Mucosa of gallbladder (tissue), 1 donor: ENCODE measurements around the gene PACS1. TPM values are rescaled to one million over a fixed set of nuclear protein-coding genes. Genes with fewer than 3 reads are reported as not detected.
"Not testable (repeated sequence)": the region's sequence is repeated elsewhere in the genome, so short reads cannot be mapped to it uniquely, and the experiment has no call there.

Source experiments
- DNase-seq: peaks from one replicate; pipeline ENCODE4 v3.0.0-alpha.2; 2020; ENCODE audit warnings: low spot score
- total RNA-seq: library from RNA; stranded (reverse); gene quantifications from one replicate; pipeline ENCODE4 v1.2.1, GENCODE V29; 2021
- donor health status: DM: no; HTN: no; CAD: no.

The PACS1 gene
- total RNA-seq, 1 donor from 2014 or later: 68.0 TPM

DNA sequence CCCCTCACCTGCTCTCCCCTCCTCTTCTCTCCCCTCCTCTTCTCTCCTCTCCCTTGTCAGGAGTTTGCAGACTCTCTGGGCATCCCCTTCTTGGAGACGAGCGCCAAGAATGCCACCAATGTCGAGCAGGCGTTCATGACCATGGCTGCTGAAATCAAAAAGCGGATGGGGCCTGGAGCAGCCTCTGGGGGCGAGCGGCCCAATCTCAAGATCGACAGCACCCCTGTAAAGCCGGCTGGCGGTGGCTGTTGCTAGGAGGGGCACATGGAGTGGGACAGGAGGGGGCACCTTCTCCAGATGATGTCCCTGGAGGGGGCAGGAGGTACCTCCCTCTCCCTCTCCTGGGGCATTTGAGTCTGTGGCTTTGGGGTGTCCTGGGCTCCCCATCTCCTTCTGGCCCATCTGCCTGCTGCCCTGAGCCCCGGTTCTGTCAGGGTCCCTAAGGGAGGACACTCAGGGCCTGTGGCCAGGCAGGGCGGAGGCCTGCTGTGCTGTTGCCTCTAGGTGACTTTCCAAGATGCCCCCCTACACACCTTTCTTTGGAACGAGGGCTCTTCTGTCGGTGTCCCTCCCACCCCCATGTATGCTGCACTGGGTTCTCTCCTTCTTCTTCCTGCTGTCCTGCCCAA, 206.0 kb downstream of the PACS1 start:
- no peak for DNase-seq

DNA sequence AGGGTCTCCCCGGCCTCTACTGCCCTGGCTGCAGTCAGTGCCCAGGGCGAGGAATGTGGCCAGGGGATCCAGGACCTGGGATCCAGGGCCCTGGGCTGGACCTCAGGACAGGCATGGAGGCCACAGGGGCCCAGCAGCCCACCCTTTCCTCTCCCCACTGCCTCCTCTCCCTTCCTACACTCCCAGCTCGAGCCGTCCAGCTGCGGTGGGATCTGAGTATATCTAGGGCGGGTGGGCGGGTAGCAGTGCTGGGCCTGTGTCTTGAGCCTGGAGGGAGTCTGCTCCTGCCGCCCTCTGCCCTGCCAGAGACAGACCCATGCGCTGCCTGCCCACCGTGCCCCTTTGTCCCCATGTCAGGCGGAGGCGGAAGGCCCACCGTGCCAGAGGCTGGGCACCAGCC, 206.5 kb downstream of the PACS1 start:
- not testable (repeated sequence) for DNase-seq

DNA sequence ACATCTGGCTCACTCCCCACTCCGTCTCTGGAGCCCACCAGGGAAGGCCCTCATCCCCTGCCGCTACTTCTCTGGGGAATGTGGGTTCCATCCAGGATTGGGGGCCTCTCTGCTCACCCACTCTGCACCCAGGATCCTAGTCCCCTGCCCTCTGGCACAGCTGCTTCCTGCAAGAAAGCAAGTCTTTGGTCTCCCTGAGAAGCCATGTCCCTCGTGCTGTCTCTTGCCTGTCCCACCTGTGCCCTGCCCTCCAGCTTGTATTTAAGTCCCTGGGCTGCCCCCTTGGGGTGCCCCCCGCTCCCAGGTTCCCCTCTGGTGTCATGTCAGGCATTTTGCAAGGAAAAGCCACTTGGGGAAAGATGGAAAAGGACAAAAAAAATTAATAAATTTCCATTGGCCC, 207.0 kb downstream of the PACS1 start:
- DNase-seq: not testable (repeated sequence)

DNA sequence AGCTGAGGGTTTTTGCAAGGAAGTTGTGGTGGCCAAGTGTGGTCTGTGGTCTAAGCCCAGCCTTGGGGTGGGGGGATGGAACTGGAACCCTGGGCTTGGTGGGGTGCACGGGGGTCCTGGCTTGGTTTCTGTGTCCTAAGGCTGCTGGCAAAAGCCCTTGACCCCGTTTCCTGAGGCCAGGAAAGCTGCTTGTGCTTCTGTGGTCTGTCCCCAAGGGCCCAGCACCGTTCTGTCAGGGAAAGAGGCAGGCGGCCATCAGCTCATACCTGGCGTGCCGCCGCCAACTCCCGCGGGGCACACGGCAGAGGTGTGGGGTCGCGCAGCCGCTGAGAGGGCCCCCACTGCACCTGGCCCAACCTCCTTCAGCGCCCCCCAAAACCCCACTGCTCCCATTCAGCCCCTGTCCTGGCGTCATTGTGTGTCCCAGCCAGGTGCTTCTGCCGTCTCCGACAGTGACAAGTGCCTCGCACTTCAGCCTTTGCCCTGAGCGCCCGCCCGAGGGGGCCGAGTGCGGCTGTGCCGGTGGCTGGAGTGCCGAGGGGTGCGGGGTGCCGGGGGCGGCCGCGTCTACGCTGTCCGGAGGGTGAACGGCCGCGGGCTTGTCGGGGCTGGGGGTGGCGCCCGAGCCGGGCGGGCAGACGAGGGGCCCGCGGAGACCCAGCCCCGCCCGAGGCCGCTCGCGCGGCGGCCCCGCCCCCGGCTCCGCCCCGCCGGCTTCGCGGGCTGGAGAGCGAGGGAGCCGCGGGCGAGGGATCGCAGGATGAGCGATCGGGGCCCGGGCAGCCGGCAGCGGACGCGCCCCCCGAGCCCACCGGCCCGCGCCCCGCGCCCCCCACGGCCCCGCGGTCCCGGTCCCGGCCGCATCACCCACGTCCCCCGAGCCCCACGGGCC, 207.6 kb downstream of the PACS1 start, which contains the start of gene CNIH2:
CNIH2 (plus strand) TSS at position 705 of the 892 bp plus-strand sequence. CDS start 282 bp downstream, outside the sequence.
- DNase-seq: no peak

DNA sequence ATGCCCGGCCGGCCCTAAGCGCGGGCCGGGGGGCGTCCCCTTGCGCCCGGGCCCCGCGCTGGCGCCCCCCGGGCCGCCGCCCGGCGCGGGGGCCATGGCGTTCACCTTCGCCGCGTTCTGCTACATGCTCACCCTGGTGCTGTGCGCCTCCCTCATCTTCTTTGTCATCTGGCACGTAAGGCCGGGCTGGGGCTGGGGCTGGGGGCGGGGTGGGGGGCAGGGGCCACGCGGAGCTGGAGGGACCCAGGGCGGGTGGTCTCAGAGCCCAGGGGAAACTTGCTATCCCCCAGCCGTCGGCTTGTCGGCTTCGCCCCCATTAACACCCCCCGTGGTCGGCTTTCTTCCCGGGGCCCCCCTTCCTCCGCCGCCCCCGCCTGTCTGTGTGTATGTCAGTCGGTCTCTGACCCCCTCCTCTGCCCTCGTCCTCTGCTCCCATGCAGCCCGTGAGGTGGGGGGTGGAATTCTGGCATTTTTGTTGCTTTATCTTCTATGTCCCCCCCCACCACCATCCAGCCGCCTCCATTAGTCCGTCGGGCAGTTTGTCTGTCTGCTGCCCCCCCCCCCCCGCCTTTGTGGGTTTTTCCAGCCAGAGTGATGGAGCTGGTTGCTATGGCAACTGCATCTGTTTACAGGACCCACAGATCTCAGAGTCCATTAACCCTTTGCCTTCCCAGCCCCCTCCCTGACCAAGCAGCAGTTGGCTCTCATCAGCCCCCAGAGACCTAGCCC, 208.5 kb downstream of the PACS1 start:
- DNase-seq: no peak

DNA sequence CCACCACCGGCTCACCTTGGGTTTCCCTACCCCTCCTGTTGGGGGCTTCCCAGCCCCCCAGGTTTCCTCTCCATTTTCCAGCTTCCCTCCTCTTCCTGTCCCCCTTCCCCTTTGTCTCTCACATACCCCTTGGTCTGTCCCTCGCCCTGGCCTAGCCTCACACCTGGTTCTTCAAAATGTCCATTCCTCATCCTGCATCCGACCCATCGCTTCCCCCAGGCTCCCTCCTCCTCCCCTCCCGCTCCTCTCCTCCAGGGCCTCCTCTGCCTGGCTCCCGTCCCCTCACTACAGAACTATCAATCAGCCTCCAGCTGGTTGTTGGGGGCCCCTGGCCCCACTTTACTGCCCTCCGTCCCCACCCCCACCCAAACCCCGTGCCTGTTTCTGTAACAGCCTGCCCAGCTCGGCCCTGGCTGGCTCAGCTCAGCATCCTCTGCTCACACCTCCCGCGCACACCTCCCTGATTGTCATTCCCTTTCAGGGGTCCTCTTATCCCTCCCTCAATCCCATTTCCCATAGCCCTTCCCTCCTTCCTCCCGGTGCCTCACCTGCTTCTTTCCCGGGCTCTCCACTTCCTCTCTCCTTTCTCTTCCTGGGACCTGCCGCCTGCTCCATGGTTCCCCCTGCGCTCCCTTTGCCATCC, 209.1 kb downstream of the PACS1 start:
- no peak for DNase-seq

DNA sequence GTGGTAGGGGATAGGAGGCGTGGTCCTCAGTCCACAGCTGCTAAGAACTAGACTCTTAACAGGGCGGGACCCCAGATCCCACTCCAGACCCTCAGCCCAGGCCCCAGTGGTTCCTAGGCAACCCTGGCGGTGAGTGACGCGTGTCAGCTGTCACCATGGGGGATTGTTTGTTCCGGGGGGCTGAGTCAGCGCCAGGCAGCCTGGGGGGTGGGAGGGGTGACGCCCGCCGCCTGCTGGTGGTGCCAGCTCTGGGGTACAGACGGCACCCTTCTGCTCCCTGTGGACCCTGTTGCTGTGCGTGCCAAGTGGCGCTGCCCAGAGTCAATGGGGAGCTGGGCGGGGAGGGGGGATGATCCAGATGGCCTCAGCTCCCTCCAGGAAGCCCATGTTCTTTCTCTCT, 210.4 kb downstream of the PACS1 start:
- no peak for DNase-seq

DNA sequence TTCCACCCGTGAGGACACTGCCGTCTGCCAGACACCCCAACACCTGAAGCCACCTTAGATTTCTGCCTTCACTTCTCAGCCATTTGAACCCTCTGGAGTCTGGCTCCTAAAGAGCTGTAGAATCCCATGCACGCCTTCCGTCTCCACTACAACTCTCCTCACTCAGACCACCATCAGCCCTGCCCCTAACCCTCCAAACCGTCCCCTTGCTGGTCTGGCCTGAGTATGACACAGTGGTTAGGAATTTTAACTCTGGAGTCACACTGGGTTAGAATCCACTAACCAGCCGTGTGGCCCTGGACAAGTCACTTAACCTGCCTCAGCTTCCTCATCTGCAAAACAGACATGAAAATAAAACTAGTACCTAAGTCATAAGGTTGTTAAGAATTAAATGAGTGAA, 210.9 kb downstream of the PACS1 start:
- no peak for DNase-seq

DNA sequence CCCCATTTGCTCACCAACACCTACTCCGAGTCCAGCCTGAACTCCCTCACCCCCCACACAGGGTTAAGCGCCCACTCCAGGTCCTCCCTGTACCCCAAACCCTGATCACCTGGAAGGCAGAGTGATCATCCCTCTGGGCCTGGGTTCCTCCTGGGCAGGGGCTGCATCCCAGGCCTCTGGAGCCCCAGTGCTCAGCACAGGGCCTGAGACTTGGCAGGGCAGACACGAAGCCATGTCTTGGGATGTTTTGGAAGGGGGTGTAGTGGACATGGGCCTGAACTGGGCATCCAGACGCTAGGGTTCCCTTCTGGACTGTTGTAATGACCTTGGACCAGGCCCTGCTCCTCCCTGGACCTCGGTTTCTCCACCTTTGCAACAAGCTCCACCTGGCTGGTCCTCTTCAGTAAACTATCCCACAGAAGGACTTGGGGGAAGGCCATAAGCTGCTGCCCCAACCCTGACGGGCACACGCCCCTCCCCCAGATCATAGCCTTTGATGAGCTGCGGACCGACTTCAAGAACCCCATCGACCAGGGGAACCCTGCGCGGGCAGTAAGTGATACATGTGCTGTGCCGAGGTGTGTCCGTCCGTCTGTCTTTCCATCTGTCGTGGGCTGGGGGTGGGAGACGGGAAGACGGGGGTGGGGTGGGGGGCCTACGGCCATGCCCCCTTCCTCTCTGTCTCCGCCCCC, 211.8 kb downstream of the PACS1 start:
- DNase-seq: no peak

DNA sequence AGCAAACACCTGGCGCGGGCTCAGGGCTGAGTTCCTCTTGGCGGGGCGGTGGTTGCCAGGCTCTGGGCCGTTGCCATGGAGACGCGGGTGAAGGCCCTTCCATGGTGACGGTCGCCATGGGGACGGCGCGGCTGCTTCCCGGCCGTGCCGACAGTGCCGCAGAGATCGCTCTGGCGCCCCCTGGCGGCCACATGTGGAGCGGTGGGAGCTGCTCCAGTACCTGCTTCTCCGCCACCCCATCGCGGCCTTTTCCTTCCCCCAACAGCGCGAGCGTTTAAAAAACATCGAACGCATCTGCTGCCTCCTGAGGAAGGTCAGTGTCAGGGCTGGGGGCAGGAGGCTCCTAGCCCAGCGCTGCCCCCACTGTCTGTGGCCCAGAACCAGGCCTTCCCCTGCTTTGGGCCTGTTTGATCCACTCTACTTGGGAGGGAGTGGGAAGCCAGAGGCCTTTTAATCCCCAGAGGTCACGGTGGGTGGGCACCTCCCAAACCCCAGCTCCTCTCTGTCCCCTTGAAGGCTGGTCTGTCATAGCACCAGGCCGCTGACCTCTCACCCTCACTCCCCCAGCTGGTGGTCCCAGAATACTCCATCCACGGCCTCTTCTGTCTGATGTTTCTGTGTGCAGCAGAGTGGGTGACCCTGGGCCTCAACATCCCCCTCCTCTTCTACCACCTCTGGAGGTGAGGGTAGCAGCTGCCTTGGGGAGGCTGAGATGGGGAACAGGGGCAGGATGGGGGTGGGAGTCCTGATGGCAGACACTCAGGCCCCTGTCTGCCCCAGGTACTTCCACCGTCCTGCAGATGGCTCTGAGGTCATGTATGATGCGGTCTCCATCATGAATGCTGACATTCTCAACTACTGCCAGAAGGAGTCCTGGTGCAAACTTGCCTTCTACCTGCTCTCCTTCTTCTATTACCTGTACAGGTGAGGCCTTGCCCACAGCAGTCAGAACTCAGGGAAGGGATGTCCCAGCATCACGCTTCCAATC, 212.7 kb downstream of the PACS1 start:
- DNase-seq: peak; percentile 98

DNA sequence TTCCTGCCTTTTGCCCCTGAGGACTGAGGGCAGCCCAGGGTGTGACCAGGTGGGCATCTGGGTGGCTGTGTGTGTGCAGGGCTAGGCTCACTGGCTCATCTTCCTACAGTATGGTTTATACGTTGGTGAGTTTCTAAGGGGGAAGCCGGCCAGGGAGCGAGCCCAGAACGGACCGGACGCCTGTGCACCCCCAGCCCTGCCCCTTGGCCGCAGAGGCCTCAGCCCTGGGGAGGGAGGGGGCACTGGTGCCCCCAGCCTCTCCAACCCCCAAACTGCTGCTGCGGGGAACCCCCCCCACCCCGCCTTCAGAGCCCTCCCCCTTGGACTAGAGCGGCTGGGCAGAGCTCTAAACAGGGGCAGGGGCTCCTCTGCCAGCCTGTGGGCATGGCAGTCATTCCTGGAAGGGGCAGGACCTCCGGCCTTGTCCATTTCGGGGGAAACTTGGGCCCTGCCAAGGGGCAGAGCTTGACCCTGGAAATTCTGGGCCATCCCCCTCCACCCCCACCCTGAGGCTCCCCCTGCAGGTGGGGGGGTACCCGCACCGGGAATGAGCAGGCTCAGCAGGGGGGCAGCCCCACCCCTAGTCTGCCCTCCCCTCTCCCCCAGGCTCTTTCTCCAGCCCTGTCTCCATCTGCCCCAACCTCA, 213.5 kb downstream of the PACS1 start:
- no peak for DNase-seq

DNA sequence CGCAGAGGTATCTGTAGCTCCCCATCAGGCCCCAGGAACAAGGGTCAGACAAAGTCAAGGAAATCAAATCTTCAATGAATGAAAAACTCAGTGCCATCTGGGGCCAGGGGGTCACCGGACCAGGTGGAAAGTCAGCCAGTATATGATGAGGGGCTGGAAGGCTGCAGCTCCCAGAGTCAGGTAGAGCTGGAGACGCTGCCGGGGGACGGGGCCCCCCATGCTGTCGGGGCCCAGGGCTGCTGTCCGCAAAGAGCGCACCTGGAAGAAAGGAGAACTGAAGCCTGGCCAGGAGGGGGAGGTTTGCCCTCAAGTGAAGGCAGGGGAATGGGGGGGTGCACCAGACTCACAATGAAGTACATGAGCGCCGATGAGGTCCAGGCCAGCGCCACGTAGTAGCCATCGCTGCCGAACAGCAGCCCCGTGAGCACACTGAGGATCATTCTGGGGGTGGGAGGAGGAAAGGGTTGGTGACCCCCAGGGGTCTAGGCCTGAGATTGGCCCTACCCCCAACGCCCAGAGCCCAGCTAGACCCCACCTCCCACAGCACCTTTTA, 214.5 kb downstream of the PACS1 start:
- no peak for DNase-seq

DNA sequence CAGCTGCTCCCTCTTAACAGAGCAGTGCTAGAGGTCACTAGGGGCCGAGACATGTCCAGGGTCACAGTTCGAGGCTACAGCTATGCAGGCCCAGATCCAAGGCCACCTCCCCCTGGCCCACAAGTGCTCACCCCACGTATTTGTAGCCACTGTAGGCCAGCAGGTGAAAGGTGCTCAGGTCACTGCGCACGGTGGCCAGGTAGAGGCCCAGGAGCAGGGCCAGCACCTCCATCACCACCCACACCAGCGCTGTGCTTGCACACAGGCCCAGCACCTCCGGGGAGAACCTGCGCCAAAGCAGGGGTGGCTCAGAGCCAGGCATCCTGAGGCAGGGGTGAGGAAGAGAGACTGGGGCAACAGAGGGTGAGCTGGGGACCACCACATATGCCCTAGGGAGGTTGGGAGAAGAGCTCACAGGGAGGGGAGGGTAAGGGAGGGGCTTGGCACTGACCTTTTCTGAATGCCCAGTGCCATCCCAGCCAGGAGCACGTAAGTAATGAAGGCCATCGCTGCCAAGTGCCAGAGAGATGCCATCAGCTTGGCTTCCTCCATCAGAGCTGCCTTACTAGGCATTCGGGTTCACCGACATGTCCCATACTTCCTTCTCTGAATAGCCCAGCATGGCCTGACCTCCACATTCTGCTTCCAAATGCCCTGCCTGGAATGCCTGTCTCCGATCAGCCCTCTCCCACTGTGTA, 215.3 kb downstream of the PACS1 start:
- DNase-seq: no peak

DNA sequence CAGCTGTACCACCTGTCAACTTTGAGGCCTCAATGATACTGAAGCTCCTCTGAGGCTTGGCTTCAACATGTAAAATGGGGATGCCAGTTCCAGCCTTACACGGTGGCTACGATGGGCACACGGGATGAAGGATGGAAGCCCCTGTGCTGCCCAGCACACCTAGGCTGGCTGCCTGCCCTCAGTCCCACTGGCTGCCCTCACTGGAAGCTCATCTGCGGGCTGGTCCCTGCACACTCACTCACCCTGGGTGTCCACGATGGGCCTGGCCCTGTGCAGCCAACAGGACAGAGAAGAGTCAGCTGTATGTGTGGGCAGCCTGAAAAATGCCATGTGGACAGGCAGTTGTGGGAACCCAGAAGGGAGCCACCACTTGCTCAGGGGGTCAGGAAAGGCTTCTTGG, 216.6 kb downstream of the PACS1 start:
- DNase-seq: no peak

DNA sequence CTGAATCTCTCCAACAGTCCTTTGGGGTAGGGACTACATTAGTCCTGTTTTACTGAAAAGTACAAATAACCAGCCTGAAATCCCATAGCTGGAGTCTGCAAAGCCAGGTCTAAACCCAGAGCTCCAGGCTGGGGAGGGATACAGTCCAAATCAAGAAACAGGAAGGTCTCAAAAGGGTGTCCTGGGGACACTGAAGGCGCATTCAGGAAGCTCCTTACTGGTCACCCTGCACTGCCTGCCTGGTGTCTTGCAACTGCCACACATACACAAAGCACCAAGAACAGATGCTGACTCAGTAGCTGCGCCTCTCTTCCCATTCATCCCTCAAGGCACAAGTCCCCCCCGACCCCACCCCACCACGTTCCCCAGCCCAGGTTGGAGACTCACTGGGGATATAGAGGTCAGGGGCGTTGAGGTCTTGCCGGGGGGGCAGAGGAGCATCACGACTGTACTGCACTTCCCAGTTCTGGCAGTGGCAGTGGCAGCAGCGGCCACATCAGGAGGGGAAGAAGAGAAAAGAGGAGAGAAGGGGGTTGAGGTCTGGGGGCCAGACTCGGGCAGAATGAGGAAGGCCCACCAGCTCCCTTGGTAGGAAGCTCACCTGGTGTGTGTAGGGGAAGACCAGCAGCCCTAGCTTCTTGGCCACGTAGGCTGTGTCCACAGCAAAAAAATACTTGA, 217.3 kb downstream of the PACS1 start:
- no peak for DNase-seq

DNA sequence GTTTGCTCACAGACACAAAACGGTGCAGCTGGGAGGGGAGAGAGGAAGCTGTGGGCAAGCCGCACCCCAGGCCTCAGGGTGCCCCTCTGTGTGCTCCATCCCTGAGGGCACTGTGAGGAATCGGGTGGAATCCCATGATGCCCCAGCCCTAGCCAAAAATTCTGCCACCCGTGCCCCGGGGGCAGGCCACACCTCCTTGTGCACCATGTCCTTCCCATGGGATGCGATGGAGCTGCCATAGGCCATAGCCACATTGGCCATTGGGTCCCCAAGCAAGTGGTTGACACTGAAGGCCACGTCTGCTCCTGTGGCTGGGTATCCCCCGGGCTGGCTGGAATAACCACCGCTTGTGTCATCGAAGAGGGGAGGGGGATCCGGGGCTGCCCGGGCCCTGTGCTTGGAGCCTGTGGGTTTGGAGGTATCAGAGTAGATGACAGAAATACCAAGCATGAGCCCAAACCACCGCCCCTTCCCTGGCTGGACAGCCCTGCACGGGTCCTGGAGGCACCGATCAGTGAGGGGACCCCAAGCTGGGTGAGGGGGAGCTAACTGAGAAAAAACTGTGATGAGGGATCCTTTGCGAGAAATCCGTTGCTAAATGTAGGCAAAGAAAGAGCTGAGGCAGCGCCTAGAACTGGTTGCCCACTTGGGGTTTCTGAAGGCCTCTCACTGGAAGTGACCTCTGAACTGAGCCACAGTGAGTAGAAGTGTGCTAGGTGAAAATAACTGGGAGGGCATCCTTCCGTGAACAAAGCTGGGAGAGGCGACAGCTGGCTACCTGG, 218.0 kb downstream of the PACS1 start:
- no peak for DNase-seq
